Neural cell (in vitro differentiated cells): Measurements from ENCODE around the gene MINDY4. TPM values are rescaled to one million over a fixed set of nuclear protein-coding genes. Genes with fewer than 3 reads are reported as not detected.

ENCODE experiments used
- H2AFZ ChIP-seq: fragments of 200-600, 300-800 bp; sonication (generic), shearing (Covaris generic); 2 replicates; pipeline ENCODE4 v1.6.0; 2014; ENCODE audit warnings: low read depth, mild to moderate bottlenecking, antibody characterized with exemption, low read length, moderate library complexity
- H3F3A ChIP-seq: fragments of 200-600 bp; shearing (Covaris generic); 2 replicates; pipeline ENCODE4 v1.6.1; 2016; ENCODE audit warnings: mild to moderate bottlenecking, moderate library complexity, mixed read lengths, antibody characterized with exemption, low read length; ENCODE audit not compliant: insufficient read depth, poor library complexity, severe bottlenecking
- H3K27ac ChIP-seq: fragments of 200-600, 300-800 bp; sonication (generic), shearing (Covaris generic); 2 replicates; pipeline ENCODE4 v1.5.1; 2014; ENCODE audit warnings: mild to moderate bottlenecking, low read length, moderate library complexity
- H3K27me3 ChIP-seq: fragments of 300-800, 200-600 bp; sonication (generic), shearing (Covaris generic); 2 replicates; pipeline ENCODE4 v1.6.0; 2014; ENCODE audit warnings: mild to moderate bottlenecking, low read depth, low read length, moderate library complexity; ENCODE audit not compliant: insufficient read depth
- H3K36me3 ChIP-seq: fragments of 300-800, 200-600 bp; sonication (generic), shearing (Covaris generic); 2 replicates; pipeline ENCODE4 v1.5.1; 2014; ENCODE audit warnings: mild to moderate bottlenecking, antibody characterized with exemption, low read length, moderate library complexity; ENCODE audit not compliant: insufficient read depth
- H3K4me2 ChIP-seq: fragments of 300-800, 200-600 bp; sonication (generic), shearing (Covaris generic); 2 replicates; pipeline ENCODE4 v1.6.0; 2014; ENCODE audit warnings: mild to moderate bottlenecking, low read length
- H3K4me3 ChIP-seq: fragments of 300-800, 200-600 bp; sonication (generic), shearing (Covaris generic); 2 replicates; pipeline ENCODE4 v1.5.1; 2014; ENCODE audit warnings: mild to moderate bottlenecking, low read length, moderate library complexity
- H3K79me2 ChIP-seq: fragments of 200-600 bp; shearing (Covaris generic); replicated peaks from 2 replicates; pipeline ENCODE4 v1.6.0; 2014; ENCODE audit warnings: mild to moderate bottlenecking, low read length, moderate library complexity; ENCODE audit not compliant: insufficient read depth
- H3K9ac ChIP-seq: fragments of 300-800, 200-600 bp; sonication (generic), shearing (Covaris generic); 2 replicates; pipeline ENCODE4 v1.6.1; 2016; ENCODE audit warnings: mild to moderate bottlenecking, low read length, mixed read lengths
- H3K9me2 ChIP-seq: fragments of 200-600 bp; shearing (Covaris generic); 2 replicates; pipeline ENCODE4 v1.6.1; 2016; ENCODE audit warnings: mild to moderate bottlenecking, low read length, mixed read lengths; ENCODE audit not compliant: insufficient read depth
- H3K9me3 ChIP-seq: fragments of 200-600, 300-800 bp; sonication (generic), shearing (Covaris generic); 2 replicates; pipeline ENCODE4 v1.6.1; 2016; ENCODE audit warnings: mild to moderate bottlenecking, mixed run types, low read length, moderate library complexity, mixed read lengths
- H4K20me1 ChIP-seq: fragments of 200-600 bp; shearing (Covaris generic); 2 replicates; pipeline ENCODE4 v1.6.1; 2016; ENCODE audit warnings: mild to moderate bottlenecking, mixed run types; ENCODE audit not compliant: insufficient read depth
- EP300 ChIP-seq: fragments of 450-650 bp; conservative IDR thresholded peaks from 2 replicates; pipeline ENCODE4 v1.6.1; 2014; ENCODE audit warnings: antibody characterized with exemption, mild to moderate bottlenecking, moderate library complexity; ENCODE audit not compliant: poor library complexity, severe bottlenecking
- EZH2 ChIP-seq: fragments of 200-600, 300-800 bp; shearing (Covaris generic), sonication (generic); IDR thresholded peaks from 2 replicates; pipeline ENCODE4 v1.6.1; 2014; ENCODE audit warnings: antibody characterized with exemption, low read length, borderline replicate concordance, mild to moderate bottlenecking; ENCODE audit not compliant: insufficient read depth, poor library complexity, severe bottlenecking
- MXI1 ChIP-seq: fragments of 450-650 bp; conservative IDR thresholded peaks from 2 replicates; pipeline ENCODE4 v1.6.1; 2014; ENCODE audit warnings: antibody characterized with exemption, mild to moderate bottlenecking; ENCODE audit not compliant: poor library complexity, severe bottlenecking
- POLR2AphosphoS5 ChIP-seq: IDR thresholded peaks from 2 replicates; pipeline ENCODE4 v1.6.1; 2012
- RAD21 ChIP-seq: fragments of 450-650 bp; conservative IDR thresholded peaks from 2 replicates; pipeline ENCODE4 v1.6.1; 2014; ENCODE audit warnings: antibody characterized with exemption, mild to moderate bottlenecking, moderate library complexity
- SMC3 ChIP-seq: fragments of 450-650 bp; conservative IDR thresholded peaks from 2 replicates; pipeline ENCODE4 v1.6.1; 2014; ENCODE audit warnings: antibody characterized with exemption, mild to moderate bottlenecking, moderate library complexity; ENCODE audit not compliant: poor library complexity
- TAF1 ChIP-seq: IDR thresholded peaks from 2 replicates; pipeline ENCODE4 v1.6.1; 2012; ENCODE audit warnings: low read depth
- polyA plus RNA-seq: library from polyadenylated mRNA; depleted of rRNA; stranded (reverse); fragments of >200 nt; gene quantifications from 2 replicates; pipeline ENCODE4 v1.2.3, GENCODE V29; 2014
- TF ChIP-seq, protein P1 (sequence below): fragments of 450-650 bp; IDR thresholded peaks from 2 replicates; pipeline ENCODE4 v1.5.1; 2014; ENCODE audit warnings: antibody characterized with exemption, mild to moderate bottlenecking, moderate library complexity; ENCODE audit not compliant: poor library complexity, severe bottlenecking
- TF ChIP-seq, protein P2 (sequence below): IDR thresholded peaks from 2 replicates; pipeline ENCODE4 v1.6.1; 2012; ENCODE audit warnings: borderline replicate concordance

The MINDY4 gene
- polyA plus RNA-seq, 1 donor from 2014 or later = 1.0 TPM

DNA sequence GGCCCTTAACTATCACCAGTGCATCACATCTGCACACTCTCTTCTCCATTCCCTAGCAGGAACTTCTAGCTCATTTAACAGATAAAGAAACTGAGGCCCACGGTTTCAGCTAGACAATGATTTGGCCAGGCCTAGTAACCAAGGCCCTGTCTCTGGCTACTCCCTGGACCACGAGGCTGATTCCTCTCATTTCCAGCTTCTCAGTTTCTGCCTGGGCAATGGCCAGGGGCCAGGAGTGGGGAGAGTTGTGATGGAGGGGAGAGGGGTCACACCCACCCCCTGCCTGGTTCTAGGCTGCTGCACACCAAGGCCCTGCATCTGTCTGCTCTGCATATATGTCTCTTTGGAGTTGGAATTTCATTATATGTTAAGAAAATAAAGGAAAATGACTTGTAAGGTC is 153.9 kb downstream of the MINDY4 start:
- H4K20me1 ChIP-seq = no peaks in the 10 kb centered on the region
- no peaks in the 10 kb centered on the region for H3F3A ChIP-seq

DNA sequence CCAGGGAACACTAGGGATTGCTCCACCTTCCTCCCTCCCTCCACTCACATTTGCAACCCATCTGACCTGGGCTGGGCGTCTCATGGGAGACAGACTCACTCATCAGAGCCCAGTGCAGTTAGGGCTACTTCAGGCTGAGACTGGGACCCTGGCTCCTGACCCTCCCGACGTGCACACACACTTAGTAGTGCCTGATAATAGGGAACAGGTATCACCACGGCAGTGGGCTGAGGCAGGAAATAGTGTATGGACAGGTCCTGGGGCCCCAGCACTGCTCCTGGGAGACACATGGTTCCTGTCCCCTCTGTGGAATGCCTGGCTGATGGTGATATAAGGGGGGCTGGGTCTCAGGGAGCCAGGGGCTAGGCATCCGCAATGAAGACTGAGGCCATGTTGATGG is 154.7 kb downstream of the MINDY4 start:
- no peaks in the 10 kb centered on the region for H3K79me2 ChIP-seq
- H3F3A ChIP-seq = no peaks in the 10 kb centered on the region
- no peaks in the 10 kb centered on the region for H3K36me3 ChIP-seq

More for the DNA sequence above, 153.9 kb downstream of the MINDY4 start:
- Histone ChIP-seq H3K9me2 (no peaks in the 10 kb centered on the region), H3K79me2 (no peaks in the 10 kb centered on the region), H3K9me3 (peaks cover 7% of the 10 kb centered on the region), H3K4me3 (no peak overlapping the region), H3K27ac (no peak overlapping the region), H3K36me3 (no peaks in the 10 kb centered on the region), H3K27me3 (no peaks in the 10 kb centered on the region), H3K4me2 (no peak overlapping the region), H3K9ac (no peak overlapping the region), H2AFZ (no peak overlapping the region)
- no peak for TF ChIP-seq EP300

More for the DNA sequence above, 154.7 kb downstream of the MINDY4 start:
- no peak for TF ChIP-seq SMC3
- TF ChIP-seq EP300 = no peak
- no peak for TF ChIP-seq RAD21
- TF ChIP-seq POLR2AphosphoS5 = no peak
- TF ChIP-seq, protein P1, sequence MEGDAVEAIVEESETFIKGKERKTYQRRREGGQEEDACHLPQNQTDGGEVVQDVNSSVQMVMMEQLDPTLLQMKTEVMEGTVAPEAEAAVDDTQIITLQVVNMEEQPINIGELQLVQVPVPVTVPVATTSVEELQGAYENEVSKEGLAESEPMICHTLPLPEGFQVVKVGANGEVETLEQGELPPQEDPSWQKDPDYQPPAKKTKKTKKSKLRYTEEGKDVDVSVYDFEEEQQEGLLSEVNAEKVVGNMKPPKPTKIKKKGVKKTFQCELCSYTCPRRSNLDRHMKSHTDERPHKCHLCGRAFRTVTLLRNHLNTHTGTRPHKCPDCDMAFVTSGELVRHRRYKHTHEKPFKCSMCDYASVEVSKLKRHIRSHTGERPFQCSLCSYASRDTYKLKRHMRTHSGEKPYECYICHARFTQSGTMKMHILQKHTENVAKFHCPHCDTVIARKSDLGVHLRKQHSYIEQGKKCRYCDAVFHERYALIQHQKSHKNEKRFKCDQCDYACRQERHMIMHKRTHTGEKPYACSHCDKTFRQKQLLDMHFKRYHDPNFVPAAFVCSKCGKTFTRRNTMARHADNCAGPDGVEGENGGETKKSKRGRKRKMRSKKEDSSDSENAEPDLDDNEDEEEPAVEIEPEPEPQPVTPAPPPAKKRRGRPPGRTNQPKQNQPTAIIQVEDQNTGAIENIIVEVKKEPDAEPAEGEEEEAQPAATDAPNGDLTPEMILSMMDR = no peak
- TF ChIP-seq MXI1 = no peak
- no peak for TF ChIP-seq EZH2
- no peak for TF ChIP-seq TAF1
- TF ChIP-seq, protein P2, sequence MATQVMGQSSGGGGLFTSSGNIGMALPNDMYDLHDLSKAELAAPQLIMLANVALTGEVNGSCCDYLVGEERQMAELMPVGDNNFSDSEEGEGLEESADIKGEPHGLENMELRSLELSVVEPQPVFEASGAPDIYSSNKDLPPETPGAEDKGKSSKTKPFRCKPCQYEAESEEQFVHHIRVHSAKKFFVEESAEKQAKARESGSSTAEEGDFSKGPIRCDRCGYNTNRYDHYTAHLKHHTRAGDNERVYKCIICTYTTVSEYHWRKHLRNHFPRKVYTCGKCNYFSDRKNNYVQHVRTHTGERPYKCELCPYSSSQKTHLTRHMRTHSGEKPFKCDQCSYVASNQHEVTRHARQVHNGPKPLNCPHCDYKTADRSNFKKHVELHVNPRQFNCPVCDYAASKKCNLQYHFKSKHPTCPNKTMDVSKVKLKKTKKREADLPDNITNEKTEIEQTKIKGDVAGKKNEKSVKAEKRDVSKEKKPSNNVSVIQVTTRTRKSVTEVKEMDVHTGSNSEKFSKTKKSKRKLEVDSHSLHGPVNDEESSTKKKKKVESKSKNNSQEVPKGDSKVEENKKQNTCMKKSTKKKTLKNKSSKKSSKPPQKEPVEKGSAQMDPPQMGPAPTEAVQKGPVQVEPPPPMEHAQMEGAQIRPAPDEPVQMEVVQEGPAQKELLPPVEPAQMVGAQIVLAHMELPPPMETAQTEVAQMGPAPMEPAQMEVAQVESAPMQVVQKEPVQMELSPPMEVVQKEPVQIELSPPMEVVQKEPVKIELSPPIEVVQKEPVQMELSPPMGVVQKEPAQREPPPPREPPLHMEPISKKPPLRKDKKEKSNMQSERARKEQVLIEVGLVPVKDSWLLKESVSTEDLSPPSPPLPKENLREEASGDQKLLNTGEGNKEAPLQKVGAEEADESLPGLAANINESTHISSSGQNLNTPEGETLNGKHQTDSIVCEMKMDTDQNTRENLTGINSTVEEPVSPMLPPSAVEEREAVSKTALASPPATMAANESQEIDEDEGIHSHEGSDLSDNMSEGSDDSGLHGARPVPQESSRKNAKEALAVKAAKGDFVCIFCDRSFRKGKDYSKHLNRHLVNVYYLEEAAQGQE = no peak
- Histone ChIP-seq H3K27me3 (no peaks in the 10 kb centered on the region), H3K9me3 (peaks cover 7% of the 10 kb centered on the region), H3K4me3 (no peak overlapping the region), H3K4me2 (no peak overlapping the region), H4K20me1 (no peaks in the 10 kb centered on the region), H3K27ac (no peak overlapping the region), H3K9me2 (no peaks in the 10 kb centered on the region), H3K9ac (no peak overlapping the region), H2AFZ (no peak overlapping the region)
